Stimulated activated CD8-positive, alpha-beta memory T cell treated with anti-CD3 and anti-CD28 coated beads, Interleukin-15, amount 100 ng/mL, for 1 hour (primary cell): ENCODE measurements around the gene ERAS.
"Not testable (repeated sequence)": the region's sequence is repeated elsewhere in the genome, so short reads cannot be mapped to it uniquely, and the experiment has no call there.

Experiments
- DNase-seq: peaks from one replicate; pipeline ENCODE4 v3.0.0-alpha.2; 2020; ENCODE audit warnings: low read depth

ERAS gene

GRCh38 chrX:48833542-48834138 lies 7.3 kb downstream of the ERAS start:
- DNase-seq, result no peak

- no peak for DNase-seq
These were observed 8.0 kb downstream of the ERAS start for GRCh38 chrX:48834383-48834709.

GRCh38 chrX:48835524-48836329 lies 9.4 kb downstream of the ERAS start, which contains the start of gene PCSK1N:
Gene PCSK1N, minus strand, starts transcription at chrX:48835610. Its CDS starts 78 bp downstream, at chrX:48835532.
- no peak for DNase-seq

GRCh38 chrX:48839686-48840085 lies 13.4 kb downstream of the ERAS start:
- no peak for DNase-seq

GRCh38 chrX:48848847-48849246 lies 22.5 kb downstream of the ERAS start:
- DNase-seq, result no peak

- no peak for DNase-seq
These were observed 26.5 kb downstream of the ERAS start for GRCh38 chrX:48852857-48853256.

- DNase-seq, result not testable (repeated sequence)
These were observed 27.2 kb downstream of the ERAS start for GRCh38 chrX:48853494-48853893.

- not testable (repeated sequence) for DNase-seq
These were observed 27.9 kb downstream of the ERAS start for GRCh38 chrX:48854121-48854804.

GRCh38 chrX:48854898-48855297 lies 28.6 kb downstream of the ERAS start:
- no peak for DNase-seq

GRCh38 chrX:48864210-48864609 lies 37.9 kb downstream of the ERAS start:
- no peak for DNase-seq

- not testable (repeated sequence) for DNase-seq
These were observed 45.7 kb downstream of the ERAS start for GRCh38 chrX:48872017-48872416.

GRCh38 chrX:48876944-48877343 lies 50.6 kb downstream of the ERAS start:
- DNase-seq, result not testable (repeated sequence)
